ENCODE results near the gene GLB1L2.

The GLB1L2 gene

DNA sequence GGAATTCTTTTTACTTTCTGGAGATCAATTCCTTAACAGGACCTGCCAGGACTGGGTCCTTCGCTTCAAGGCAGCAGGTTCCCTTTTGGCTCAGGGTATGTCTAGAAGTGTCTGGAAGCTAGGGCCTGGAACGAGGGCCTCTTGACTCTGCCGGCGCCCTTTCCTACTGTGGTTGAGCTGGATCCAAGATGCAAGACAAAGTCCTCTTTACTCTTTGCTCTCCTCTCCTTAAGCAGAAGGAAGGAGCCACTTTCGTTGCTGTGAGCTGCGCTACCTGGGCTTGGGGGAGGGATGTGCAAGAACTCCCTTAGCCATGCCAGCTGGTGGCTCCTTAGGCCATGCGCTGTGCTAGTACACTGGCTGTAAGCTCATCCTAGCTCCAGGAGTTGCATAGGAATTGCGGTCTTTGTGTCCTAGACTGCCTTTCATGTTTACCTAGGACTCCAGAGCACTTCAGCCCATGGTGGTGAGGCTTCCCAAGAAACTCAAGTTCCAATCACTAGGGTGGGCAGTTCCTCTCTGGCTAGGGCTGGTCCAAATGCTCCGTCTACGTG lies 18.1 kb downstream of the GLB1L2 start:
- no peak for DNase-seq

DNA sequence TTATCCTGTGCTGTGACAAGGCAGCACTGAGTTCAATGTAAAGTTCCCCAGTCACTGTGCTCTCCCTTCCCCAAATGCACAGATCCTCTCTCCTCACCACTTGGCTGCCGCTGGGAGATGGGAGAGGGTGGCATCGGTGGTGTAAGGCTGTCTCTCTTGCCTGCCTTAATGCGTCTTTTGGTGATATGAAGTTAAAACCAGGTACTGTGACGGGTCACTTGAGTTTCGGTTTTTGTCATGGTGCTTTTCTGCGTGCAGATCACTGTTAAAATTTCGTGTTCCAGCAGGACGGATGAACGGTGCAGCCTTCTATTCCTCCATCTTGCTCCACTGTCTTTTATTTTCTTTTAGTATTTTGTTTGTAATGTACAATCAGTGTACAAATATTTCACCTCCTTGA lies 18.6 kb downstream of the GLB1L2 start:
- no peak for DNase-seq

GRCh38 chr11:134352111-134352510 lies 20.3 kb downstream of the GLB1L2 start:
- no peak for DNase-seq

DNA sequence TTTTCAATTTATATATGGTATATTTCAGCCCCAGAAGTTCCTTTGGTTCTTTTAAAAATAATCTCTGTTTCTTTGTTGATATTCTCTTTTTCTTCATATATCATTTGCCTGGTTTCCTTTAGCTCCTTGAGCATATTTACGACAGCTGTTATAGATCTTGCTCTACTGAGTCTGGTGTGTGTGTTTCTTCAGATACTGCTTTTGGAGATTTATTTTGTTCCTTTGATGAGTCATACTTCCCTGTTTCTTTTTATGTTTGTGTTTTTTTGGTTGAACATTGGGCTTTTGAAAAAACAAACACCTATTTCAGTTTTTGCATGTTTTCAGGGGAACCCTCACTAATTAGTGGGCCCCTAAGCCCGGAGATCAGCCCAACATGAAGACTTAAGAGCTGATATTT lies 23.3 kb downstream of the GLB1L2 start:
- DNase-seq = no peak

GRCh38 chr11:134355656-134356055 lies 23.9 kb downstream of the GLB1L2 start:
- no peak for DNase-seq

GRCh38 chr11:134356656-134357544 lies 25.1 kb downstream of the GLB1L2 start:
- no peak for DNase-seq

- DNase-seq = no peak
Measured at GRCh38 chr11:134357545-134357839, 25.7 kb downstream of the GLB1L2 start.

DNA sequence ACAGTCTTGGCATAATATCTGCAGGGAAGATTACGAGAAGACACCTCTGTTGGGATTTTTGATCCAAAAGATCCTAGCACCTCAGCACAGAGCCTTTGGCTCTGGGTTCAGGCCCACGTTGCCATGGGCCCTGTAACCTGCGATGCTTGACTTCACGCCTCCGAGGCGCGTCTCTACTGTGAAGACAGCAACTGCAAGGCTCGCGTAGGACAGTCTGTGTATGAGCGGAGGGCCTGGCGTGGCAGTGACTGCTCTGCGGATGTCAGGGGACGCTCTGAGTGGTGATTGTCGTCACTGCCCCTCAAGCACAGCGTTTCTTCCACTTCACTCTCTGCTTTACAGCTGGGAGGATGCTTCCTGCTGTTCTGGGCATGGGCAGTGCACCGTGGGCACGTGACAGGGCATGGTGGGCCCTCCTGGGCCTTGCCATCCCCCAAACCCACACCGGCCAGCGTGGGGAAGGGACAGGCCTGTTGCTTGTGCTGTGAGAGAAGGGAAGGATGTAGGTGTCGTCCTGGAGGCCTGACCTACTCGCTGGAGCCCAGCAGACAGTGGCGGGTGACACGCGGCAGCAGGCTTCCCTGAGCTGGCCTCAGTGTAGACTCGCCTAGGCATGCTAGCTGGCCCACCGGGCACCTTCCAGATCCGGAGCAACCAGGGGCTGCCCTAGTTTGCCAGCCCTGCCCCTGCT lies 26.5 kb downstream of the GLB1L2 start:
- no peak for DNase-seq

DNA sequence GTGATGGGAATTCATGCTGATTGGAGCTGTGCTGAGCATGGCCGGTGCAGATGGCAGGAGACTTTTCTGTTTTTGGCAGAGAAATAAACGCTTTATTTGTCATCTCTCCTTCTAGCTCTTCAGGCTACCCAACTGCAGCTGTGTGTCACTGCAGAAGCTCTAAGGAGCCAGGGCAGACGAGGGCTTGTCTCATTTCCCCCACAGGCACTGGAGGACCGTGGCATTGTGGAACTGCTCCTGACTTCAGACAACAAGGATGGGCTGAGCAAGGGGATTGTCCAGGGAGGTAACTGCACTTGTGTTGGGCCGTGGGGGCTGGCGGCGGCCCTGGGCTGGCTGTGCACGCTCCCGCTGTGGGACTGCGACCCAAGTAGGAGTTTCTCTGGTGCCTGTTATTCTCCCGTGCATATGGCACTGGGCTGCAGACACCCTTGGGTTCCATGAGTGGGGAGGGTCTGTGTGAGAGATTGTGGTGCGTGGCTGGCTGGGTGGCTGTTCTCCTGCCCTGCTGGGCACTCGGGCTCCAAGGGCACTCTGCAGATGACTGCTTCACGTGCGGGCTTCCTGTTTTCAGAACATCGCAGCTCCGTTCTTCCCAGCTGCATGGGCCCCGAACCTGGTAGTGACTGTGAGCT lies 27.2 kb downstream of the GLB1L2 start:
- DNase-seq = no peak

DNA sequence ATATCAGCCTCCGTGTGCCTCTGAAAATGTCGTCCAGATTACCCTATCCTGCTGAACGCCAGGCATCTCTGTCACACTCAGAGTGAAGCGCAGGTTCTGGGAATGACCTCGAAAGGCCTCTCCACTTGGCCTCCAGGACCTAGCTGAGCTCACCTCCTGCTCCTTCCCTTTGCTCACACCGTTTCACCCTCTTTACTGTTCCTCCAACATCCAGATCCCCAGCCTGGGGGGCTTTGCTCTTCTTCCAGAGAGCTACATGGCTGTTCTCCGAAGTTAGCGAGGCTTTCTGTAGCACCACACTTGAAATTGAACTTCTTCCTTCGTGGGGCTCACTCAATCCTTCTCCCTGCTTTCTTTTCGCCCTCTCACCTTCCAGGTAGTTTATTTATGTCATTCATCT lies 27.9 kb downstream of the GLB1L2 start:
- DNase-seq = no peak

DNA sequence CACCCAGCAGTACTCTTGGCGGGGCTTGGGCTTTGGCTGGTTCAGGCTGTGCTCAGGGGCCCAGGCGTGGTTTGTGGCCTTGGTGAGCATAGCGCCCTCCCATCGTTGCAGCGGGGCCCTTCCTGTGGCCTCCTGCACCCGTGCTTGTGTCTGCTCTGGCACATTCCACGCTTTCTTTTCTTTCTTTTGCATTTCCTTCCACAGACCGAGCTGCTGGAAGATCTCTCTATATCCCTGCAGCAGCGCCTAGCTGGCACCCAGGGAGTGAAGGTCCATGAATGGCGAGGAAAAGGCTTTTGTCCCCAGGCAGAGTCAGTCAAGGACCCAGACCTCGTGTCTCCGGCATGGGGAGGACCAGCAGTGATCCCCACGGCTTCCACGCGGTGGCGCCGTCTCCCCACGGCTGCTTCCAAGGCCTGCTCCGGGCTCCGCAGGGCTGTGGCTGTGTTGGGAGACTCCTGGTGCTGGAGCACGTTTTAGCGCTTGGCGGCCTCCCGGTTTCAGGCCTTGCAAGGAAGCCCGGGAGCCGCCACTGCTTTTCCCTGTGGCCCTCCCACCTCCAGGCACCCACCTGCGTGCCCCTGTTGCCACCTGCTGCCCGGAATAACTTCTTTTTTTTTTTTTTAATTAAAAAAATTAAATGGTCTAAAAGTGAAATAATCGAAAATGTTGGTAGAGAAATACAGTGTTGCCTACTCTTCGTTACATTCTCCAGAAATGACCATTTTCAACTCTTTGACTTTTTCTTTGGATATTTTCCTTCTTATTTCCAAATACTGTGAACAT lies 28.5 kb downstream of the GLB1L2 start:
- DNase-seq = peak; percentile 50

DNA sequence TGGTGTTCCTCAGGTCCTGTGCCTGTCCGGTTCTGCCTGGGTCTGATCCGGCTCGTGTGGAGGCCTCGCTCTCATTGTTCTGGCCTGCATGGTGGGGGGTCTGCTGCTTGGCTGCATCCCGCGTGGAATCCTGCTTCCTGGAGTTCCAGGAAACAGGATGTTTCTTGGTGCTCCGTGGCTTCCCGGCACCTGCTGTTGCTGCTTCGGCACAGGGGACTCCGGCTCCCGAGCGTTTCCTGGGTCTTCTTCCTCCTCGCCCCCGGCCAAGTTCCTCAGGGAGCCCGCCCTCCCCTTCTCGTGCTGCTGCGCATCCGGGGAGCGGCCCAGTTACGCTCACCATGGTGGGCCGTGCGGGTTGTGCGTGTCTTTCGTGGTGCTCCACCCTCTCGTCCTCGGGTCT lies 29.9 kb downstream of the GLB1L2 start:
- DNase-seq = no peak

- no peak for DNase-seq
Measured at GRCh38 chr11:134362192-134362901, 30.6 kb downstream of the GLB1L2 start.

- DNase-seq = no peak
Measured at GRCh38 chr11:134363161-134363560, 31.4 kb downstream of the GLB1L2 start.

DNA sequence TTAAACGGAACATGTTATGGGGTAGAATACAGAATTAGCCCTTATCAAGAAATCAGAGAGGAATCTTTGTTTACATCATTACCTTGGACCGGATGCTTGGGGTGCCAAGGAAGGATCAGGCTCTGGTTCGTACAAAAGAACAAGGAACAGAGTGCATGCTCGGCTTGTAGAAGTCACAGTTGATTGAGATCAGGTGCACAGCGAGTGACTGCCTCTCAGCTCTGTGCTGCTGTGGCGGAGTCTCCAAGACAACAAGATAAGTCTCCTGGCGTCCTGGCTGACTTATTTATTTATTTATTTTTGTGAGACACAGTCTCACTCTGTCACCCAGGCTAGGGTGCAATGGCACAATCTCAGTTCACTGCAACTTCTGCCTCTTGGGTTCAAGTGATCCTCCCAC lies 31.8 kb downstream of the GLB1L2 start:
- no peak for DNase-seq

DNA sequence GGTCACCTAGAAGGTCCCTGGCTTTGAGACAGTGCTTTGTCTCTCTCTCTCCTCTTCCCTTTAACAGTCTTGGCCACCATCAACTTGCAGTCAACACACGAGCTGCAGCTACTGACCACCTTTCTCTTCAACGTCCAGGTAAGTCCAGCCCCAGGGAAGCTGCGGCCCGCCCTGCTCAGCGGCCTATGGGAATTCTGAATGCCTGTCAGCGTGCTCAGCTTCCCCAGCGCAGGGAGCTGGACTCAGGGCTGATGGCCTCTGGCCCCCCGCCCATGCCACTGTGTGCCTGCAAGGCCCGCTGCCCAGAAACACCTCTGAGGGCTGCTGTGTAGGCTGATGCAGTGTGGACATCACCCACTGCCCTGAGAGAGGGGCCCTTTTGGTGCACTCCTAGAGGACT lies 32.5 kb downstream of the GLB1L2 start:
- no peak for DNase-seq

DNA sequence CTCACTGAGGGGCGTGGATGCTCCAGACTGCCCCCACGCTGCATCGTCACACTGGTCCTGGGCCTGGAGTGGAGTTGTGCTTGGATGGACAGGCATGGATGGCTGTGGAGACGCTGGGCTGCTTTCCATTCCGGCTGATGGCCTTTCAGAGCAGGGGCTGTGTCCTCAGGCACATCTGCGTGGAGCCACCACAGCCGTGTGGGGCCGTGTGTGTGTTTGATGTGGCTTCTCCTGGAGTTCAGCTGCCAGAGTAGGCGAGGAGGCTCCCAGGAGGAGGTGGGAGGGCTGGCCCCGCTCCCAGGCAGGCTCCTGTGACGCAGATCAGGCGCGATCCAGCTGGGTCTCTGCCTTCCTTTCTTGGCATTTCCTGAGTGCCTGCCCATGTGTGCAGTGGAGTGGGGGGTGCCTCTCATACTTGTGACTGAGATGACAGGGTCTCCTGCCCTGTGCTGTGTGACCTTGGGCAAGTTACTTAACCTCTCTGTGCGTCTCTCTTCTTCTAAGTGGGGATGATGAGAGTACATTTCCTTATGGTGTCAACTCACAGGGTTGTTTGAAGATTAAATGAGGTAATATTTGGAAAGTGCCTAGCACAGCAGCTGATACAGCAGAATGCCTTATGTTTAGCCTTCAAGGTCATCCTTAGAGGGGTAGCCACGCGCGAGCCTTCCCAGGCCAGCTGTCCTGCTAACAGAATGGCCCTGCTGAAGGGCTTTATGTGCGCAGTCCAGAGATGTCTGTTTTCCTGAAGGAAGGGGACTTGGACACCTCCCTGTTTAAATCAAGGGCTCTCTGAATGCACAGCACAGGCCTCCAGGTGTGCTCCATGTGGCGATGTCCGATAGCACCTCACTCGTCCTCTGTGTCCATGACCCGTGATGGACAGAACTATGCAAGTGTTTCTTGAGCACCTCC lies 33.5 kb downstream of the GLB1L2 start:
- no peak for DNase-seq

DNA sequence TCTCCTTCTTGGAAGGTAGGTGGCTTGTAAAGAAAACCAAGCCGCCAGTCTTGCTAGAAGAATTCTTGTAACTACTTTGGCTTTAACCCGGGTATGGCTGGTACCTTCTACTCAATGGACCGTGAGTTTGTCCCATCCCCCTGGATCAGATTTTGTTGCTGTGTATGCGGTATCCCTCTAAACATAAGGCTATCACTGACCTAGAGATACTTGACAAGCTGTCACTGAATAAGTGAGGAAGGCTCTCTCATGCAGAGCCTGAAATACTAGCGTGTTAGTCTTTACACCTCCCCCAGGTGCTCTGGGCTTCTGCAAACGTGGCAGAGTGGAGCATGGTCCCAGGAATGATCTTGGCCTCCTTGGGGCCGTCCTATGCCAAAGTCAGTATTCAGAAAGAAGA lies 34.5 kb downstream of the GLB1L2 start:
- no peak for DNase-seq

DNA sequence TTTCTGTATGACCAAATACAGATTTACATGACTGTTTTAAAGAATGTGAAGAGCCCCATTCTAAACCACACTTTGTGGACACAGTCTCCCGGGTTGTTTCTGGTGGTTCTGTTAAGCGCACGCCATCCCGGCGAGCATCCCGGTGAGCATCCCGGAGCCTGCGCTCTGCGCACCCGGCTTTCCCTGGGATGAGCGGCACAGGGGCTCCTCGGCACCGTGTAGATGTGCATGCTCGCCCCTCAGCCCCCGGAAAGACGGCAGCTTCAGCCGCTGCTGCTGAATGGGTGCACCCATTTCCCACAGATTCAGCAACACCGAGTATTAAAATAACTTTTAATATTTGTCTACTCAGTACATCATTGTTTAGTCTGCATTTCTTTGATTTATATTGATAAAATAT lies 36.0 kb downstream of the GLB1L2 start:
- DNase-seq = no peak

- DNase-seq = no peak
Measured at GRCh38 chr11:134369656-134370525, 38.1 kb downstream of the GLB1L2 start.

Measured in activated CD4-positive, alpha-beta T cell treated with anti-CD3 and anti-CD28 coated beads for 1 hour (primary cell).